GM19193 (cell line): ENCODE data around the gene GMPS.
A peak's percentile ranks its signal among the peaks of the same experiment; 100 is the strongest.

Experiments used
- POLR2A ChIP-seq: IDR thresholded peaks from 4 replicates; pipeline ENCODE4 v1.6.1; 2011; ENCODE audit not compliant: insufficient read depth, insufficient read length; ENCODE audit errors: extremely low read depth

GMPS gene

GRCh38 chr3:155870133-155870944, at the start of gene GMPS:
GMPS (plus strand) TSS chr3:155870650; CDS start chr3:155870871, 221 bp downstream.
- TF ChIP-seq POLR2A = peak; percentile 82

GRCh38 chr3:155835341-155836071, 34.9 kb upstream of the GMPS start:
- no peak for TF ChIP-seq POLR2A

GRCh38 chr3:155843569-155843968, 26.9 kb upstream of the GMPS start:
- no peak for TF ChIP-seq POLR2A

GRCh38 chr3:155846119-155846518, 24.3 kb upstream of the GMPS start:
- no peak for TF ChIP-seq POLR2A

GRCh38 chr3:155847993-155848392, 22.5 kb upstream of the GMPS start:
- TF ChIP-seq POLR2A = no peak

- no peak for TF ChIP-seq POLR2A
Observed at GRCh38 chr3:155852341-155852740, 18.1 kb upstream of the GMPS start.

GRCh38 chr3:155853214-155854140, 17.0 kb upstream of the GMPS start:
- TF ChIP-seq POLR2A = no peak

- peak; percentile 92 for TF ChIP-seq POLR2A
Observed at GRCh38 chr3:155854141-155854940, 16.1 kb upstream of the GMPS start, which contains the start of gene SLC33A1. SLC33A1 (minus strand) TSS chr3:155854427; CDS start chr3:155853997, 430 bp downstream.

- TF ChIP-seq POLR2A = no peak
Observed at GRCh38 chr3:155859859-155860258, 10.6 kb upstream of the GMPS start.

GRCh38 chr3:155861476-155862183, 8.8 kb upstream of the GMPS start:
- no peak for TF ChIP-seq POLR2A

GRCh38 chr3:155863072-155863784, 7.2 kb upstream of the GMPS start:
- no peak for TF ChIP-seq POLR2A

- no peak for TF ChIP-seq POLR2A
Observed at GRCh38 chr3:155869691-155870090, 759 bp upstream of the GMPS start.
